Myocyte (in vitro differentiated cells): ENCODE measurements around the gene ZNF783. TPM values are rescaled to one million over a fixed set of nuclear protein-coding genes. Genes with fewer than 3 reads are reported as not detected.
"Not testable (repeated sequence)": the region's sequence is repeated elsewhere in the genome, so short reads cannot be mapped to it uniquely, and the experiment has no call there.

ENCODE experiments used
- DNase-seq: peaks from one replicate; pipeline ENCODE4 v3.0.0-alpha.2; 2012; ENCODE audit warnings: low read depth
- total RNA-seq: library from RNA; depleted of rRNA; stranded (reverse); fragments of >200 nt; gene quantifications from 2 replicates; pipeline ENCODE4 v1.2.3, GENCODE V29; 2014

Gene ZNF783
- total RNA-seq, 1 donor from 2014 or later, result 18.1 TPM

GRCh38 chr7:149239345-149240143 lies 22.5 kb upstream of the ZNF783 start, which contains the start of gene ZNF212:
TSS of gene ZNF212 (plus strand) at chr7:149239651. CDS start at chr7:149239779, 128 bp downstream.
- peak; percentile 96 for DNase-seq

- no peak for DNase-seq
Measured at GRCh38 chr7:149240637-149241036, 21.4 kb upstream of the ZNF783 start.

- DNase-seq, result no peak
Measured at GRCh38 chr7:149241696-149242095, 20.3 kb upstream of the ZNF783 start.

- no peak for DNase-seq
Measured at GRCh38 chr7:149245244-149245643, 16.8 kb upstream of the ZNF783 start.

GRCh38 chr7:149245744-149246143 lies 16.3 kb upstream of the ZNF783 start:
- no peak for DNase-seq

GRCh38 chr7:149248777-149249176 lies 13.2 kb upstream of the ZNF783 start:
- DNase-seq, result no peak

- DNase-seq, result not testable (repeated sequence)
Measured at GRCh38 chr7:149250151-149250550, 11.8 kb upstream of the ZNF783 start.

GRCh38 chr7:149251518-149251917 lies 10.5 kb upstream of the ZNF783 start:
- DNase-seq, result not testable (repeated sequence)

GRCh38 chr7:149252378-149252777 lies 9.6 kb upstream of the ZNF783 start:
- DNase-seq, result no peak

- DNase-seq, result no peak
Measured at GRCh38 chr7:149253665-149254064, 8.3 kb upstream of the ZNF783 start.

- peak; percentile 78 for DNase-seq
Measured at GRCh38 chr7:149254181-149254858, 7.7 kb upstream of the ZNF783 start.

- no peak for DNase-seq
Measured at GRCh38 chr7:149255174-149255573, 6.8 kb upstream of the ZNF783 start.

GRCh38 chr7:149256568-149256967 lies 5.4 kb upstream of the ZNF783 start:
- DNase-seq, result no peak

- DNase-seq, result no peak
Measured at GRCh38 chr7:149257146-149257545, 4.8 kb upstream of the ZNF783 start.

GRCh38 chr7:149261316-149261828 lies 624 bp upstream of the ZNF783 start:
- peak; percentile 70 for DNase-seq

- no peak for DNase-seq
Measured at GRCh38 chr7:149266451-149266850, 4.5 kb downstream of the ZNF783 start.

- DNase-seq, result no peak
Measured at GRCh38 chr7:149267733-149268132, 5.7 kb downstream of the ZNF783 start.

- DNase-seq, result not testable (repeated sequence)
Measured at GRCh38 chr7:149274424-149274823, 12.4 kb downstream of the ZNF783 start.

- no peak for DNase-seq
Measured at GRCh38 chr7:149277871-149278270, 15.9 kb downstream of the ZNF783 start.

GRCh38 chr7:149278396-149278795 lies 16.4 kb downstream of the ZNF783 start:
- no peak for DNase-seq

- DNase-seq, result no peak
Measured at GRCh38 chr7:149279111-149279743, 17.2 kb downstream of the ZNF783 start.

- DNase-seq, result no peak
Measured at GRCh38 chr7:149280151-149280550, 18.2 kb downstream of the ZNF783 start.
